Measurements from ENCODE around the gene LPCAT2.

- TF ChIP-seq FOXM1 (IDR thresholded peaks at IDR 0.05; ENCODE audit: borderline replicate concordance) = no peak
- TF ChIP-seq L3MBTL2 (conservative IDR thresholded peaks at IDR 0.05) = no peak
- TF ChIP-seq FOXA1 (IDR thresholded peaks at IDR 0.05) = no peak
- TF ChIP-seq PKNOX1 (IDR thresholded peaks at IDR 0.05) = no peak
- TF ChIP-seq SP1 (IDR thresholded peaks at IDR 0.05) = no peak
- no peak for TF ChIP-seq SUZ12 (IDR thresholded peaks at IDR 0.05)
- TF ChIP-seq ZNF384 (IDR thresholded peaks at IDR 0.05) = no peak
- no peak for TF ChIP-seq ELF4 (IDR thresholded peaks at IDR 0.05)
- no peak for TF ChIP-seq TARDBP (IDR thresholded peaks at IDR 0.05)
Measured at GRCh38 chr16:55474821-55475220, 34.1 kb upstream of the LPCAT2 start.
